ENCODE data around the gene SUSD6.

SUSD6 gene

DNA sequence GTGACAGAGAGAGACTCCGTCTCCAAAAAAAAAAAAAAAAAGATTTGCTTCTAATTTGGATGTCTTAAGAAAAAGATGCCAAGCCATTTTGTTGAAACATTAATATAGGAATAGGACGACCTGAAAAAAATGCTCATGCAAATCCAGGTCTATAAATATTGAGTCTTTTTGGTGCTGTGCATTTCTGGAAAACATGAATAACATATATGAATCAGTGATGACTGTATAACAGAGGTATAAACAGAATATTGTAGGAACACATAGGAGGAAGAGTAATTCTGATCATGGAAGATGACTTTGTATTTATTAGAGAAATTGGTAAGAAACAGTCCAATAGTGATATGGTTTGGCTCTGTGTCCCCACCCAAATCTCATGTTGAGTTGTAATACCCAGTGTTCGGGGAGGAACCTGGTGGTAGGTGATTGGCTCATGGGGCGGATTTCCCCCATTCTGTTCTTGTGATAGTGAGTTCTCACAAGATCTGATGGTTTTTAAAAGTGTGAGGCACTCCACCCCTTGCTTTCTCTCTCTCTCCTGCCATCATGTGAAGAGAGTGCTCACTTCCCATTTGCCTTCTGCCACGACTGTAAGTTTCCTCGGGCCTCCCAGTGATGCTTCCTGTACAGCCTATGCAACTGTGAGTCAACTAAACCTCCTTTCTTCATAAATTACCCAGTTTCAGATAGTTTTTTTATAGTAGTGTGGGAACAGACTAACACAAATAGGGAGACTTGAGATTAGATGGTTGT is 152.5 kb downstream of the SUSD6 start:
- no peak for DNase-seq (ENCODE audit: low spot score)

All from AG20443 (cell line).